HEK293 (cell line): ENCODE data around the gene UBE3A.

Experiments
- CTCF ChIA-PET: fragments of 350-600 bp; formaldehyde crosslinking; extraction: SDS; loops from one replicate; lab custom pipeline; 2021; ENCODE audit warnings: antibody characterized with exemption; lab: Yijun Ruan, JAX
- POLR2A ChIA-PET: fragments of 300-600 bp; formaldehyde crosslinking; extraction: SDS; loops from one replicate; lab custom pipeline; 2020; ENCODE audit warnings: antibody characterized with exemption, inconsistent platforms; lab: Yijun Ruan, JAX
- H3K27ac ChIP-seq: fragments of 200-500 bp; sonication (Bioruptor generic); 2 replicates; pipeline ENCODE4 v1.5.1; 2014; ENCODE audit warnings: low read depth, low read length, control low read depth, inconsistent platforms; ENCODE audit errors: extremely low read depth
- H3K36me3 ChIP-seq, 2 experiments: fragments of 200-500 bp in 1 of 2; sonication (Bioruptor generic) in 1 of 2; 1 replicate in 1 of 2; 2 replicates in 1 of 2; pipeline ENCODE4 v1.5.1; 2014 to 2017; ENCODE audit warnings: inconsistent platforms in 2 of 2, low read length in 2 of 2; ENCODE audit not compliant: control insufficient read depth in 2 of 2, insufficient read depth in 1 of 2
- H3K4me1 ChIP-seq: fragments of 200-500 bp; sonication (Bioruptor generic); 2 replicates; pipeline ENCODE4 v1.5.1; 2014; ENCODE audit warnings: mild to moderate bottlenecking, low read length, inconsistent platforms; ENCODE audit not compliant: control insufficient read depth, insufficient read depth
- H3K4me3 ChIP-seq: 2 replicates; pipeline ENCODE4 v1.5.1; 2011; ENCODE audit warnings: low read depth, mild to moderate bottlenecking, control low read depth, low read length, moderate library complexity
- H3K9me3 ChIP-seq: fragments of 200-500 bp; sonication (Bioruptor generic); 2 replicates; pipeline ENCODE4 v1.5.1; 2014; ENCODE audit warnings: low read depth, low read length, inconsistent platforms; ENCODE audit not compliant: control insufficient read depth, insufficient read depth
- BCL11B ChIP-seq: fragments of 450-650 bp; formaldehyde crosslinking; IDR thresholded peaks from 2 replicates; pipeline ENCODE4 v1.5.1; 2016; ENCODE audit warnings: low read depth, missing biosample characterization, missing genetic modification characterization
- GLI2 ChIP-seq: fragments of 450-650 bp; formaldehyde crosslinking; IDR thresholded peaks from 2 replicates; pipeline ENCODE4; 2017; ENCODE audit warnings: missing biosample characterization, missing genetic modification characterization, low read depth, borderline replicate concordance
- HIC1 ChIP-seq: fragments of 450-650 bp; formaldehyde crosslinking; IDR thresholded peaks from 2 replicates; pipeline ENCODE4 v1.5.1; 2016; ENCODE audit warnings: missing biosample characterization, missing genetic modification characterization
- KLF7 ChIP-seq: fragments of 450-650 bp; formaldehyde crosslinking; IDR thresholded peaks from 2 replicates; pipeline ENCODE4 v1.5.1; 2016; ENCODE audit warnings: missing biosample characterization, missing genetic modification characterization, borderline replicate concordance
- SCRT1 ChIP-seq: fragments of 450-650 bp; formaldehyde crosslinking; IDR thresholded peaks from 2 replicates; pipeline ENCODE4 v1.5.1; 2016; ENCODE audit warnings: missing biosample characterization, missing genetic modification characterization, borderline replicate concordance
- ZFP3 ChIP-seq: fragments of 450-650 bp; formaldehyde crosslinking; IDR thresholded peaks from 2 replicates; pipeline ENCODE4 v1.5.1; 2016; ENCODE audit warnings: low read depth, missing biosample characterization, missing genetic modification characterization
- ZNF121 ChIP-seq: fragments of 450-650 bp; formaldehyde crosslinking; IDR thresholded peaks from 2 replicates; pipeline ENCODE4 v1.5.1; 2016; ENCODE audit warnings: missing biosample characterization, missing genetic modification characterization
- ZNF132 ChIP-seq: fragments of 450-650 bp; formaldehyde crosslinking; IDR thresholded peaks from 2 replicates; pipeline ENCODE4 v1.5.1; 2017; ENCODE audit warnings: missing biosample characterization, missing genetic modification characterization, borderline replicate concordance
- ZNF2 ChIP-seq: fragments of 450-650 bp; formaldehyde crosslinking; IDR thresholded peaks from 2 replicates; pipeline ENCODE4 v1.5.1; 2016; ENCODE audit warnings: missing biosample characterization, missing genetic modification characterization
- ZNF211 ChIP-seq: fragments of 450-650 bp; formaldehyde crosslinking; IDR thresholded peaks from 2 replicates; pipeline ENCODE4 v1.5.1; 2016; ENCODE audit warnings: low read depth, missing biosample characterization, missing genetic modification characterization
- ZNF248 ChIP-seq: fragments of 450-650 bp; formaldehyde crosslinking; IDR thresholded peaks from 2 replicates; pipeline ENCODE4 v1.5.1; 2017; ENCODE audit warnings: missing biosample characterization, missing genetic modification characterization
- ZNF302 ChIP-seq: fragments of 450-650 bp; formaldehyde crosslinking; IDR thresholded peaks from 2 replicates; pipeline ENCODE4 v1.5.1; 2016; ENCODE audit warnings: missing biosample characterization, missing genetic modification characterization, low read depth
- ZNF37A ChIP-seq: fragments of 450-650 bp; IDR thresholded peaks from 2 replicates; pipeline ENCODE4 v1.5.1; 2018; ENCODE audit warnings: missing biosample characterization, missing genetic modification characterization
- ZNF549 ChIP-seq: fragments of 450-650 bp; IDR thresholded peaks from 2 replicates; pipeline ENCODE4 v1.5.1; 2018; ENCODE audit warnings: missing biosample characterization, missing genetic modification characterization, mild to moderate bottlenecking, inconsistent platforms, moderate library complexity
- ZNF621 ChIP-seq: fragments of 450-650 bp; formaldehyde crosslinking; IDR thresholded peaks from 2 replicates; pipeline ENCODE4 v1.5.1; 2017; ENCODE audit warnings: missing biosample characterization, missing genetic modification characterization
- ZNF626 ChIP-seq: fragments of 450-650 bp; sonication (Bioruptor Pico); formaldehyde crosslinking; IDR thresholded peaks from 2 replicates; pipeline ENCODE4 v1.5.1; 2018; ENCODE audit warnings: missing biosample characterization, missing genetic modification characterization, inconsistent platforms
- ZNF664 ChIP-seq: fragments of 450-650 bp; formaldehyde crosslinking; IDR thresholded peaks from 2 replicates; pipeline ENCODE4 v1.5.1; 2016; ENCODE audit warnings: missing biosample characterization, missing genetic modification characterization
- ZNF707 ChIP-seq: fragments of 450-650 bp; formaldehyde crosslinking; IDR thresholded peaks from 2 replicates; pipeline ENCODE4 v1.5.1; 2016; ENCODE audit warnings: missing biosample characterization, missing genetic modification characterization
- TF ChIP-seq, protein P1 (sequence below): fragments of 450-650 bp; formaldehyde crosslinking; conservative IDR thresholded peaks from 2 replicates; pipeline ENCODE4 v1.5.1; 2016; ENCODE audit warnings: low read depth, missing biosample characterization, missing genetic modification characterization
- TF ChIP-seq, protein P2 (sequence below): fragments of 450-650 bp; formaldehyde crosslinking; IDR thresholded peaks from 2 replicates; pipeline ENCODE4 v1.5.1; 2017; ENCODE audit warnings: missing biosample characterization, missing genetic modification characterization

UBE3A gene

GRCh38 chr15:25325187-25325586, 113.6 kb downstream of the UBE3A start (continued):
- TF ChIP-seq, protein P1, sequence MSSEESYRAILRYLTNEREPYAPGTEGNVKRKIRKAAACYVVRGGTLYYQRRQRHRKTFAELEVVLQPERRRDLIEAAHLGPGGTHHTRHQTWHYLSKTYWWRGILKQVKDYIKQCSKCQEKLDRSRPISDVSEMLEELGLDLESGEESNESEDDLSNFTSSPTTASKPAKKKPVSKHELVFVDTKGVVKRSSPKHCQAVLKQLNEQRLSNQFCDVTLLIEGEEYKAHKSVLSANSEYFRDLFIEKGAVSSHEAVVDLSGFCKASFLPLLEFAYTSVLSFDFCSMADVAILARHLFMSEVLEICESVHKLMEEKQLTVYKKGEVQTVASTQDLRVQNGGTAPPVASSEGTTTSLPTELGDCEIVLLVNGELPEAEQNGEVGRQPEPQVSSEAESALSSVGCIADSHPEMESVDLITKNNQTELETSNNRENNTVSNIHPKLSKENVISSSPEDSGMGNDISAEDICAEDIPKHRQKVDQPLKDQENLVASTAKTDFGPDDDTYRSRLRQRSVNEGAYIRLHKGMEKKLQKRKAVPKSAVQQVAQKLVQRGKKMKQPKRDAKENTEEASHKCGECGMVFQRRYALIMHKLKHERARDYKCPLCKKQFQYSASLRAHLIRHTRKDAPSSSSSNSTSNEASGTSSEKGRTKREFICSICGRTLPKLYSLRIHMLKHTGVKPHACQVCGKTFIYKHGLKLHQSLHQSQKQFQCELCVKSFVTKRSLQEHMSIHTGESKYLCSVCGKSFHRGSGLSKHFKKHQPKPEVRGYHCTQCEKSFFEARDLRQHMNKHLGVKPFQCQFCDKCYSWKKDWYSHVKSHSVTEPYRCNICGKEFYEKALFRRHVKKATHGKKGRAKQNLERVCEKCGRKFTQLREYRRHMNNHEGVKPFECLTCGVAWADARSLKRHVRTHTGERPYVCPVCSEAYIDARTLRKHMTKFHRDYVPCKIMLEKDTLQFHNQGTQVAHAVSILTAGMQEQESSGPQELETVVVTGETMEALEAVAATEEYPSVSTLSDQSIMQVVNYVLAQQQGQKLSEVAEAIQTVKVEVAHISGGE (tag by site-specific recombination): no peak
- TF ChIP-seq ZNF211 (no peak), SCRT1 (tag by site-specific recombination) (no peak)

- no peaks in the 10 kb centered on the region for H3K4me1 ChIP-seq
- H3K9me3 ChIP-seq: no peaks in the 10 kb centered on the region
- no peak overlapping the region for H3K27ac ChIP-seq
- TF ChIP-seq ZNF121 (no peak), ZNF621 (tag by site-specific recombination) (no peak), ZNF132 (tag by site-specific recombination) (no peak), ZNF664 (no peak), ZNF626 (tag by site-specific recombination) (no peak), HIC1 (no peak), ZNF37A (tag by site-specific recombination) (no peak), ZNF549 (tag by site-specific recombination) (no peak), GLI2 (tag by site-specific recombination) (no peak)
- TF ChIP-seq, protein P2, sequence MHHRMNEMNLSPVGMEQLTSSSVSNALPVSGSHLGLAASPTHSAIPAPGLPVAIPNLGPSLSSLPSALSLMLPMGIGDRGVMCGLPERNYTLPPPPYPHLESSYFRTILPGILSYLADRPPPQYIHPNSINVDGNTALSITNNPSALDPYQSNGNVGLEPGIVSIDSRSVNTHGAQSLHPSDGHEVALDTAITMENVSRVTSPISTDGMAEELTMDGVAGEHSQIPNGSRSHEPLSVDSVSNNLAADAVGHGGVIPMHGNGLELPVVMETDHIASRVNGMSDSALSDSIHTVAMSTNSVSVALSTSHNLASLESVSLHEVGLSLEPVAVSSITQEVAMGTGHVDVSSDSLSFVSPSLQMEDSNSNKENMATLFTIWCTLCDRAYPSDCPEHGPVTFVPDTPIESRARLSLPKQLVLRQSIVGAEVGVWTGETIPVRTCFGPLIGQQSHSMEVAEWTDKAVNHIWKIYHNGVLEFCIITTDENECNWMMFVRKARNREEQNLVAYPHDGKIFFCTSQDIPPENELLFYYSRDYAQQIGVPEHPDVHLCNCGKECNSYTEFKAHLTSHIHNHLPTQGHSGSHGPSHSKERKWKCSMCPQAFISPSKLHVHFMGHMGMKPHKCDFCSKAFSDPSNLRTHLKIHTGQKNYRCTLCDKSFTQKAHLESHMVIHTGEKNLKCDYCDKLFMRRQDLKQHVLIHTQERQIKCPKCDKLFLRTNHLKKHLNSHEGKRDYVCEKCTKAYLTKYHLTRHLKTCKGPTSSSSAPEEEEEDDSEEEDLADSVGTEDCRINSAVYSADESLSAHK (tag by site-specific recombination): no peak
- ChIA-PET CTCF (no interaction called here), POLR2A (no interaction called here)
- no peaks in the 10 kb centered on the region for H3K36me3 ChIP-seq
- no peak overlapping the region for H3K4me3 ChIP-seq
Measured at GRCh38 chr15:25323420-25323819, 115.4 kb downstream of the UBE3A start.

GRCh38 chr15:25287823-25288222, 151.0 kb downstream of the UBE3A start:
- POLR2A ChIA-PET: no interaction called here
- Histone ChIP-seq H3K27ac (no peak overlapping the region), H3K36me3 (no peaks in the 10 kb centered on the region), H3K4me3 (no peak overlapping the region), H3K9me3 (no peaks in the 10 kb centered on the region), H3K4me1 (no peaks in the 10 kb centered on the region)
- CTCF ChIA-PET: no interaction called here
- TF ChIP-seq ZNF707 (tag by site-specific recombination) (no peak), ZFP3 (no peak), ZNF248 (tag by site-specific recombination) (no peak), ZNF2 (no peak), ZNF302 (no peak), KLF7 (tag by site-specific recombination) (no peak), BCL11B (tag by site-specific recombination) (no peak)
